Activated CD4-positive, alpha-beta T cell treated with anti-CD3 and anti-CD28 coated beads, Interleukin-2, Interleukin-4, amounts not matched to agents 100 ng/mL and 50 ng/mL, durations not matched to agents 16 hours and 8 hours (primary cell): Measurements from ENCODE around the gene RNU5B-1.

Experiments used
- DNase-seq: peaks from one replicate; pipeline ENCODE4 v3.0.0-alpha.2; 2020; ENCODE audit warnings: low spot score

Gene RNU5B-1

GRCh38 chr15:65289261-65289854 lies 15.1 kb upstream of the RNU5B-1 start:
- DNase-seq, result no peak

GRCh38 chr15:65290228-65290627 lies 14.2 kb upstream of the RNU5B-1 start:
- no peak for DNase-seq

GRCh38 chr15:65292938-65293518 lies 11.4 kb upstream of the RNU5B-1 start:
- no peak for DNase-seq

- DNase-seq, result no peak
These were observed 5.7 kb upstream of the RNU5B-1 start for GRCh38 chr15:65298731-65299130.

- no peak for DNase-seq
These were observed 3.5 kb upstream of the RNU5B-1 start for GRCh38 chr15:65300924-65301441.

- DNase-seq, result no peak
These were observed 2.4 kb upstream of the RNU5B-1 start for GRCh38 chr15:65302061-65302460.

GRCh38 chr15:65303687-65304380 lies 643 bp upstream of the RNU5B-1 start:
- no peak for DNase-seq

- DNase-seq, result no peak
These were observed 777 bp downstream of the RNU5B-1 start for GRCh38 chr15:65305150-65305758.

GRCh38 chr15:65305776-65306175 lies 1.3 kb downstream of the RNU5B-1 start:
- DNase-seq, result no peak

- no peak for DNase-seq
These were observed 2.1 kb downstream of the RNU5B-1 start for GRCh38 chr15:65306551-65306950.

GRCh38 chr15:65307978-65308377 lies 3.5 kb downstream of the RNU5B-1 start:
- no peak for DNase-seq

- DNase-seq, result no peak
These were observed 5.5 kb downstream of the RNU5B-1 start for GRCh38 chr15:65309882-65310418.

- no peak for DNase-seq
These were observed 6.1 kb downstream of the RNU5B-1 start for GRCh38 chr15:65310431-65311137.

GRCh38 chr15:65311760-65312159 lies 7.3 kb downstream of the RNU5B-1 start:
- DNase-seq, result no peak

- DNase-seq, result no peak
These were observed 8.0 kb downstream of the RNU5B-1 start for GRCh38 chr15:65312400-65312916.

- DNase-seq, result peak; percentile 83
These were observed 14.4 kb downstream of the RNU5B-1 start for GRCh38 chr15:65318870-65319356.

GRCh38 chr15:65323071-65323511 lies 18.6 kb downstream of the RNU5B-1 start:
- DNase-seq, result no peak

GRCh38 chr15:65326117-65326526 lies 21.6 kb downstream of the RNU5B-1 start:
- DNase-seq, result no peak

GRCh38 chr15:65326818-65327217 lies 22.3 kb downstream of the RNU5B-1 start:
- no peak for DNase-seq

GRCh38 chr15:65327651-65328393 lies 23.3 kb downstream of the RNU5B-1 start:
- no peak for DNase-seq
